GM12864 (cell line): ENCODE data around the gene HHIPL1.

Experiments used
- DNase-seq: peaks from one replicate; pipeline ENCODE4 v3.0.0-alpha.2; 2011; ENCODE audit warnings: low read depth
- H3K4me3 ChIP-seq: 2 replicates; pipeline ENCODE4 v1.5.1; 2011; ENCODE audit warnings: mild to moderate bottlenecking, low read depth, low read length, control low read depth
- CTCF ChIP-seq: IDR thresholded peaks from 2 replicates; pipeline ENCODE4 v1.5.1; 2011; ENCODE audit warnings: low read depth, mild to moderate bottlenecking, moderate library complexity, low read length, control low read depth, inconsistent platforms; ENCODE audit errors: missing control alignments

Gene HHIPL1

GRCh38 chr14:99604278-99604765 lies 40.6 kb upstream of the HHIPL1 start:
- H3K4me3 ChIP-seq, result peak overlapping the region; percentile 53
- peak; percentile 34 for DNase-seq
- TF ChIP-seq CTCF, result no peak

GRCh38 chr14:99604766-99605298 lies 40.1 kb upstream of the HHIPL1 start:
- TF ChIP-seq CTCF, result no peak
- peak overlapping the region; percentile 53 for H3K4me3 ChIP-seq
- DNase-seq, result no peak

GRCh38 chr14:99605299-99605961 lies 39.5 kb upstream of the HHIPL1 start:
- TF ChIP-seq CTCF, result no peak
- H3K4me3 ChIP-seq, result peak overlapping the region; percentile 53
- DNase-seq, result peak; percentile 18

- DNase-seq, result no peak
- TF ChIP-seq CTCF, result no peak
- no peak overlapping the region for H3K4me3 ChIP-seq
Observed at GRCh38 chr14:99606359-99606758, 38.6 kb upstream of the HHIPL1 start.

- no peak for TF ChIP-seq CTCF
- DNase-seq, result no peak
- no peak overlapping the region for H3K4me3 ChIP-seq
Observed at GRCh38 chr14:99608591-99608990, 36.3 kb upstream of the HHIPL1 start.

- TF ChIP-seq CTCF, result no peak
- DNase-seq, result no peak
Observed at GRCh38 chr14:99609245-99610170, 35.4 kb upstream of the HHIPL1 start.

More at GRCh38 chr14:99609245-99610170, 35.4 kb upstream of the HHIPL1 start:
- H3K4me3 ChIP-seq, result no peak overlapping the region
